VCaP (cell line): ENCODE data around the gene GRIA1.

ENCODE experiments used
- H3K27ac ChIP-seq: fragments of 450-650 bp; 2 replicates; pipeline ENCODE4 v1.5.1; 2017
- TF ChIP-seq, protein P1 (sequence below): fragments of 450-650 bp; conservative IDR thresholded peaks from 2 replicates; pipeline ENCODE4 v1.5.1; 2017; ENCODE audit warnings: mild to moderate bottlenecking, moderate library complexity

GRIA1 gene

DNA sequence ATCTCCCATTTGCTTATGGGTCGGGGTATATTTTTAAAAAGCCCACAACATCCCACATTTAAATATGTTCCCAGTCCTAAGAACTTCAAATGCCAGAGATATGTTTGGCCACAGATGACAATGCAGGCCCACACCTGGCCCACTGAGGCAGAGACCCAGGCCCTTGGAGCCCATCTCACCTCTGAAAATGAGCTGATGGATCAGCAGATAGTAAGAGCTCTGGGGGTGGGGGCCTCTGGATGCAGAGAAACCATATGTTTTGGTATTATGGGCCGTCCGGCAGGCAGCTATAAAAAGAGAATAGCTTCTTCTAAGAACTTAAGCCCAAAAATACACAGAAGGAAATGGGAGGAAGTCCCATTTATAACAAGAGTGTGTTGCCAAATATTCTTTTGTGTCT lies 256.0 kb downstream of the GRIA1 start:
- TF ChIP-seq, protein P1, sequence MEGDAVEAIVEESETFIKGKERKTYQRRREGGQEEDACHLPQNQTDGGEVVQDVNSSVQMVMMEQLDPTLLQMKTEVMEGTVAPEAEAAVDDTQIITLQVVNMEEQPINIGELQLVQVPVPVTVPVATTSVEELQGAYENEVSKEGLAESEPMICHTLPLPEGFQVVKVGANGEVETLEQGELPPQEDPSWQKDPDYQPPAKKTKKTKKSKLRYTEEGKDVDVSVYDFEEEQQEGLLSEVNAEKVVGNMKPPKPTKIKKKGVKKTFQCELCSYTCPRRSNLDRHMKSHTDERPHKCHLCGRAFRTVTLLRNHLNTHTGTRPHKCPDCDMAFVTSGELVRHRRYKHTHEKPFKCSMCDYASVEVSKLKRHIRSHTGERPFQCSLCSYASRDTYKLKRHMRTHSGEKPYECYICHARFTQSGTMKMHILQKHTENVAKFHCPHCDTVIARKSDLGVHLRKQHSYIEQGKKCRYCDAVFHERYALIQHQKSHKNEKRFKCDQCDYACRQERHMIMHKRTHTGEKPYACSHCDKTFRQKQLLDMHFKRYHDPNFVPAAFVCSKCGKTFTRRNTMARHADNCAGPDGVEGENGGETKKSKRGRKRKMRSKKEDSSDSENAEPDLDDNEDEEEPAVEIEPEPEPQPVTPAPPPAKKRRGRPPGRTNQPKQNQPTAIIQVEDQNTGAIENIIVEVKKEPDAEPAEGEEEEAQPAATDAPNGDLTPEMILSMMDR = no peak
- H3K27ac ChIP-seq = no peak overlapping the region

DNA sequence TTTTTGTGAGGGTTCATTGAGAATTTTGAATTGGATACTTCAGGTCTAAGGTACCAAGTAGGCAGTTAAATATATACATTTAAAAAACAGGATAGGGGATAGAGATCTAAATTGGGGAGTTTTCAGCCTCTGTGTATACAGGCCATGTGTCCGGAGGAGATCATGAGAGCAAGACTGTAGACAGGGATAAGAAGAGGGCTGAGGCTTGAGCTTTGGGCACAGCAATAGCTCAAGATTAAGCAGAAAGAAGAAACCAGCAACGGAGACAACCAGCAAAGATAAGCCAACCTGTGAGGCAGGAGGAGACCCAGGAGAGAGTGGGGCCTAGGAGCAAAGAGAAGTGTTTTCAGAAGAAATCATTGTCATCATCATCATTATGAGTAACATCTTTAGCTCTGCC lies 258.4 kb downstream of the GRIA1 start:
- TF ChIP-seq, protein P1 = no peak
- no peak overlapping the region for H3K27ac ChIP-seq

DNA sequence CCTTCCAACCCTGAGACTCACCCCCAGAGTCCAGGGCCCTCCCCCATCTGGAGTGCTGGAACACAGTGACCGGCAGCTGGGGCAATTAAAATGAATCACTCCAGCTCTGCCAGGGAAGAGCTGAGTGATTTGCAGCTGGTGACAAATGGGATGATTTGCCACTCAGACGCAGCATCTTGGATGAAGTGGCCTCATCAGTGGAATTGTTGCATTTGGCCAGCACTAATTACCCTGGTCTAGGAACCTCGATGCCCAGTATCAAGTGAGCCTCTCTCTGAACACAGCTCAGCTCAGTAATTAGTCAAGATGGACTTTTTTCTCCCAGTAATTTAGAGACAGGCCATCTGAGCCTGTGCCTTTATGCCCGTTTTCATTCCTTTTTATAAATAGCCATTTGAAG lies 259.5 kb downstream of the GRIA1 start:
- TF ChIP-seq, protein P1 = no peak
- H3K27ac ChIP-seq = no peak overlapping the region

DNA sequence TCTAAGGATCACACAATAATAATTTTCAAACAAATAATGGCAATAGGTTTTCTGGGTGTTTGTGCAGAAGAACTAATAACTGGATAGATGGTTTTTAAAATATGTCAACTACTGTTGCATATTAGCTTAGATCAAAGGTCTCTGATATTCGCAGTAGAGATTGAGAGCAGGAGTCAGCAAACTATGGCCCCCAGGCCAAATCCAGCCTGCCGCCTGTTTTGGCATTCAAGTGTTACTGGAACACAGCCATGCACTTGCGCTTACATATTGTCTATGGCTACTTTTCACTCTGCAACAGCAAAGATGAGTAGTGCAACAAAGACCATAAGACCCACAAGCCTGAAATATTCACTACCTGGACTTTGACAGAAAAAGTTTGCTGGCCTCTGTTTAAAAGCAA lies 260.8 kb downstream of the GRIA1 start:
- TF ChIP-seq, protein P1 = no peak
- no peak overlapping the region for H3K27ac ChIP-seq

DNA sequence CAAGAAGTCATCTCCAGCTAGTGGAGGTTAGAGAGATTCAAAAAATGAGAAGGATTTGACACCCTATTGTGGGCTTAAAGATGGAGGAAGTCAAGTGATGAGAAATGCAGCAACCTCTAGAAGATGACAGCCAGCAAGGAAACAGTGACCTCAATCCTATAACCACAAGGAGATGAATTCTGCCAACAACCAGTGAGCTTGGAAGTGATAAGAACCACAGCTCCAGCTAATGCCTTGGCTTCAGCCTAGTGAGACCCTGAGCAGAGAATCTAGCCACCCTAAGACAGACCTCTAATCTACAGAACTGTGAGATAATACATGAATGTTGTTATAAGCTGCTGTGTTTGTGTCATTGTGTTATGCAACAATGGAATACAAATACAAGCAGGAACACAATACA lies 262.4 kb downstream of the GRIA1 start:
- no peak overlapping the region for H3K27ac ChIP-seq
- TF ChIP-seq, protein P1 = no peak

DNA sequence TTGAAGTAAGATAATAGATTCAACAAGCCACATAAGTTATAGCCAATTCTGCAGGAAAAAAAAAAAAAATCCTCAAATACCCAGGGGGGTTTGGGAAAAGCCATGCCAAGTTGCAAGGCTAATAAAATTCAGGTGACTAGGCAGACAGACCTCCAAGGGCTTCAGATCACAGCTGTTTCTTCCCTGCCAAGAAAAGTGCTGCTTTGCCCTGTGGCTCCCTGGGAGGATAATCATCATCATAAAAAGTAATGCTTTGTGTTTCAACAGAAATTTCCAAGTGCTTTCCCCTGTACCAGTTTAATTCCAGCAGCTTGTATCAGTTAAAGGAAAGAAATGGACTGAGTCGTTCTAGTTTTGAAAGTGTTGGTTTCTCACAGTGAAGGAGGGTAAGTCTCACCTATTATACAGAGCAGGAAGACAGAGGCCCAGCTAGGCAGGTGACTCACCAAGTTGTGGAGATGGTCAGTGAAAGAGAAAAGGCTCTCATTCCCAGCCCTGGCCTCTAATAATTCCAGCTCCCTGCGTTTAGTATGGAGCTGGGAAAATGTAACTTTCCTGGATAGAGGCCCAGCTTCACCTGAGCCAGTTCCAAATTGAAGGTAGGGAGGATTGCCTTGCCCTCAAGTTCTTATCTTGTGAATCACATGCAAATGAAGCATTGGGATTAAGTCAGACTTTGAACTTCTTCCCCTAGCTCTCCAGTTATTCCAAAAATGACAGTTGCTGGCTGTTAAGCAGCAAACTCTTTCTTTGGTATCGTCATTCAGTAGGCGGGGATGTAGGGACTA lies 263.4 kb downstream of the GRIA1 start:
- no peak overlapping the region for H3K27ac ChIP-seq
- TF ChIP-seq, protein P1 = no peak

DNA sequence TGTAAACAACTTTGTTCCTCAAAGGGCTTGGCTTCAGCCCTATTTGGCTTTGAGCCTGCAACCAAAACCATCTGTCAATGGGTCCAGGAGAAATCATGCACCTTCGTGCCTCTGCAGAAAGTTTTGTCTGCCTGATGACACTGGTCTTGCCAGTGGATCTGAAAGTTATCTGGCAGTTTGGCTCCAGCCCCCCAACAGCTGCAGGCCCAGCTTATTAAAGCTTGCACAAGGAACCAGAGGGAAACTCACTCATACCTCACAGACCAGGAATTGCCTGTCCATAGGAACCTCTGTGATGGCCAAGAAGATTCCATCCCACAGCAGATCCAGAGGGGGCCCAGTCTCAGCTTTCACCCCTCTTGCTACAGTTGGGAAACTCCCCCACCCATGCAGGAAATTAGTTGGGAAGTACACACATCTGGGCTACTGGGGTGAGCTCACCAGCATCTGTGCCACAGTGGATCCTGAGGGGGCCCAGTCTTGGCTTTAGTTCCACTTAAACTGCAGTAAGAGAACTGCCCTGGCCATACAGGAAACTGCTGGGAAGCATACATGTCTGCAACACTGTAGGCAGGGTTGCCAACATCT lies 265.5 kb downstream of the GRIA1 start:
- TF ChIP-seq, protein P1 = no peak
- no peak overlapping the region for H3K27ac ChIP-seq
